8988T (cell line): ENCODE data around the gene FLT1.

ENCODE experiments used
- DNase-seq: peaks from one replicate; pipeline ENCODE4 v3.0.0; 2011

FLT1 gene

GRCh38 chr13:28421676-28422410 lies 73.1 kb downstream of the FLT1 start:
- DNase-seq = no peak

GRCh38 chr13:28420704-28421103 lies 74.2 kb downstream of the FLT1 start:
- DNase-seq = no peak

DNA sequence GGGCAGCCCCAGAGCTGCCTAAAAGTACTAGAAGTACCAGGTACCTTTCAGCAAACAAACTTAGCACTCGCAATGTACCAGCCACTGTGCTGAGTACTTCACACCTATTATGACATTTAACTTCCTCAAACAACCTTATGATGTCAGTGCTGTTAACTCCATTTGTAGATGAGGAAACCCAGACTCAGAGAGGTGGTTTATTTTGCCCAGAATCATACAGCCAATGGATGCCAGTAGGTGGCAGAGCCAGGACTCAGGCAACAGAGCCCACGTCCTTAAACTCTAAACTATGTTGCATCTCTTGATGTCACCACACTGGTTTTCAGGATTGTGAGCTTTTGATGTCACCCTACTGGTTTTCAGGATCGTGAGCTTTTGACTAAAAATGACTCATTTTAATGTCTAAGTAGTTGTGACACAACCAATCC lies 78.9 kb downstream of the FLT1 start:
- DNase-seq = no peak

GRCh38 chr13:28413999-28414398 lies 80.9 kb downstream of the FLT1 start:
- DNase-seq = no peak

GRCh38 chr13:28412981-28413380 lies 81.9 kb downstream of the FLT1 start:
- no peak for DNase-seq

DNA sequence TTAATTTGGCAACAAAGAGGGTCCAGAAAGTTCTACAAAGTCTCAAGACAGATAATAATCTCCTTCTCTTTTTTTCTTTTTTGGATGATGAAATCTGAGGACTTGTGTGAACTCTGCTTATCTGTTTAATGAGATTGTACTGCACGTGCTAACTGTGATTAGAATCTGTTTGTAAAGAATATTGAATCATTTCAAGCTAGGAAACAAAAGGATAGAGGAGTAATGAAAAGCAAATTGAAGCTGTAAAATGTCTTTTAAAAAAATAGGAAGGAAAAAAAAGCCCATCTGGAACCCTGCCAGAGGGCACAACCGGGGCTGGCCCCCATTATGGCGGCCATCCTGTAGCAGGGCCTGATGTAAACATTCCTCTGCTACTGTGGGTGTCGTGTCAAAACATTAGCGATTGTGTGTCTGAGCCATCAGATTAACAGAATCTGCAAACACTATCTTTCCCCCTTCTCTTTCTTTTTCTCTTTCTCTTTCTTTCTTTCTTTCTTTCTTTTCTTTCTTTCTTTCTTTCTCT lies 83.0 kb downstream of the FLT1 start:
- DNase-seq = no peak

GRCh38 chr13:28410096-28410495 lies 84.8 kb downstream of the FLT1 start:
- no peak for DNase-seq

GRCh38 chr13:28409648-28410047 lies 85.3 kb downstream of the FLT1 start:
- DNase-seq = no peak

- no peak for DNase-seq
Observed at GRCh38 chr13:28408863-28409262, 86.1 kb downstream of the FLT1 start.

DNA sequence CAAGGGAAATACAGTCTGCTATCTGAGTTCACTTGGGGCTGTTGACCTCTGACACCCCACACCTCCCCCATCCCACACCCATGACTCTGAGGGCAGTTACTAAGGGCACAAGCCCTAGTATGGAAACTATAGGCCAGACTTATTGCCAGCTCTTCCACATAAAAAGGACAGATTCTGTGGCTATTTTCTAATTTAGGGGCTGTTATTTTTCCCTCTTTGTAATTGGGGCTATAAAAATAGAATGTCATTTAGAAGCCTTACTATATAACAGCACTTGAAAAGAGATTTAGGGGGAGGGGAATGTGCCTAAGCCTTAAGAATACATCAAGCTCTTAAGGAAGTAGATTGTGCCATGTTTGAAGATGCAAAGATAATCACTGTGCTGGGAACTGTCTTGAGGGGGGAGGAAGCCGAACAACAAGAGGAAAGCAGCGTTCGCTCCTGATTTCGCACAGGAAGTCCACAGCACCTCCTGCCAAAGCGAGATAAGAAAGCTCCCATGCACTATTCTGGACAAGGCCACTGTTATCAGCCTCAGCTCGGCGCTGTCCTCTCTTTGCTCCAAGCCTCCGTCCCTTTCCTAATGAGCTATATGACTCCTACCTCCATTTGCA lies 86.6 kb downstream of the FLT1 start:
- DNase-seq = no peak

DNA sequence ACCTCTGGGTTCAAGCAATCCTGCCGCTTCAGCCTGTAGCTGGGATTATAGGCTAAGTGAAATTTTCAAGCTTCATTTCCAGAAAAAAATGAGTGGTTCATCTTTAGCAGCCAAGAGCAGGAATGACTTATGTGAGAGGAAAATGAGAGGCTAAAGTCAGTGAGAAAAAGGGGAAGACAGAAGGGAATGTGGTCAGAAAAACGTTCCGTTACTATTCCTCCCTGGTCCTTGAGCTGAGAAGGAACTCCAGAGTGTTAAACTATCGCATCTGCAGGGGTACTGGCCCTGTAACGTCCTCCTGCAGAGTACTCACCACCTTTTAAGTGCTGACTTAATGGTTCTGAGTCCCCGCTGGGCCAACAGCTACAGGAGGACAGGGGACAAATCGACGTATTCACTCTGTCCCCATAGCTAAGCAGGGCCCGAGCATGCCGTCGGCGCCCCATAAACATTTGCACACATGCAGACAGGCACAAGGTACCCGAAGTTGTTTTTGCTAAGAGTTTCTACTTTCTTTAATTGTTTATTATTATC lies 88.1 kb downstream of the FLT1 start:
- DNase-seq = no peak

- DNase-seq = no peak
Observed at GRCh38 chr13:28402057-28402381, 92.9 kb downstream of the FLT1 start.

- DNase-seq = no peak
Observed at GRCh38 chr13:28401303-28402056, 93.4 kb downstream of the FLT1 start.

DNA sequence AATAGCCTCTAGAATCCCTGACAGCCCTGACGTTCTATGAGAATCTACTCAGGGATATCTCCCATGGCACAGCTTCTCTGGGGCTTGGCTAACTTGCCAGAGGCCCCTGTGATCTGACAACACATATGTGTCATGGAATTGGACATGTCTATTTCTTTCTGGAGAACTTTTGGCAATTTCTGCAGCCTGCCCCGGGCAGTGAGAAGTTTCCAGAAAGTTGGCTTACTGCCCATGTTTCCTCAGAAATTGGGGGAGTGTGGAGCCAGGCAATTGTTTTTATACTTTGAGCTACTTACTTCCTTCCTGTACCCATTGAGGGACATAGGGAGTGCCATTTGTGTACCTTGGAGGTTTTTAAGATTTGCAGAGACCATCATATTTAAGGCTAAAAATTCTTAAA lies 98.9 kb downstream of the FLT1 start:
- no peak for DNase-seq

GRCh38 chr13:28394422-28394821 lies 100.5 kb downstream of the FLT1 start:
- no peak for DNase-seq

DNA sequence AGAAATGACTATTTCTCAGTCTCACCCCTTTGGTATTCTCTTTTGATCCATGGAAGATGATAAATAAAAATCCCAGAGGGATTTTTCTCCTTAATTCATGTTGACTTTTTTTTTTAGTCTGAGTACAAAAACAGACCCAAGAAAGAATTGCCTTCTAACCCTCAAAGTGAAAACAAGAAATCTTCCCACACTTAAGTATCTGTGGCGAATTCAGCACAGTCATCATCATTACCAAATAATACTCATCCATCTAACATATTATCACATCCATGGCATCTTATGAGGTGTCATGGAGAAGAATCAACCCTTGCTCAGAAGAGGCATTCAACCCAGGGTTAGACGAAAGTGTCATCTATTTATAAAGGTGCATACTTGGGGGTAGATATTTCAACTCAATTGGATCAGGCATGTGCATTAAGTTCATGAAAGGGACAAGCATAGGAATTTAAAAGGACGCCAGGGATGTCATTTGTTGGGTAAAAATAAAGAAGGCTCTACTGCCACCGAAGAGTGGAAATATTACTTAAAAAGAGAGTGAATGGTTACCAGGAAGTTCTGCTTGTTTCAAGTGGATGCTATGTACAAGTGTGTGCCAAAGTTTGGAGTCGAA lies 101.9 kb downstream of the FLT1 start:
- no peak for DNase-seq

GRCh38 chr13:28392428-28392827 lies 102.5 kb downstream of the FLT1 start:
- DNase-seq = no peak

DNA sequence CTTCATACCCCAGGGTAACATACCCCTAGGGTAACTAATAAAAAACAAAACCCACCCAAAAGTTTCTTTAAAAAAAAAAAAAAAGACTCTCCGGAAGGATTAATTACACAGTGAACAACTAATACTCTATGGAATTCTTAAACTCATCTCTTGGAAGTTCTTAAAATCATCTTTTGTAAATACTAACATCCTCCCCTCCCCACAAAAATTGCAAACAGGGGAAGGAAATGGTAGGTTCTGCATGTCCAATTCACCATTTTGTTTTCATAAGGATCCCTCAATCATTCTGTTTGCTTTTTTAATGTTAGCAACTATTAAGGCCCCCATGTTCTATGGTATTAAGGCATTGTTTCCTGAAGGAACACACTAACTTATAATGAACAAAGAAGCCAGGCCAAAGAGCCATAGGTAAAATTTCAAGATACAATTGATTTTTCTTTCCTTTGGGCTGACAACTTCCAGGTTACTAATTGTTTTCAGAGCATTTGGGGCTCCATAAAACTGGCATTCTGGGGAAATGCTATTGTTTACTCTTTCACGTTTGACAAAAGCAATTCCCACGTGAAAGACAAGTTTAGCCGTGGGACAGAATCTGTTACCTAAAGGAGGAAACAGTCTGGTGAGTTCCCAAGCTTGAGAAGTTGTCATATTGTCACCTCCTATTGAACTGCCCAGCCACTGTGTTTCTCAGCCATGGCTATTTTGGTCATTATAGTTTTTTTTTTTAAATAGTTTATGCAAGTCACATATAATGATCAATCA lies 107.0 kb downstream of the FLT1 start:
- DNase-seq = no peak

DNA sequence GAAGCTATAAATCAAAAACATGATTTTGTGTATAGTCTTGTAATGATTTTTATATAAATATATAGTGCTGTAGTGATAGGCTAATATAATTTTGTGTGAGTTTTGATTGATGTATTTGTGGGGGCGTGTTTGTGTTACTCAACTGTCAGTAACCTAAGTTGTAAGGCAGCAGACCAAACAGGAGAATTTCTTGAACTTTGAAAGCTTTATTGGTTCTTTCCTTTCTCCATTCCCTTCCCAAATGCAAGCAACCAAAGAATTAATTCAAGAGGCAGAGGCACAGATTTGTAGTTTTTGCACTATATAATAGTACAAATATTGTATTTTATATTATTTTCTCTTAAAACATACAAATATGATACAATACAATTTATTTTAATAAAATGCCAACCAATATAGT lies 109.6 kb downstream of the FLT1 start:
- DNase-seq = no peak

GRCh38 chr13:28384789-28385188 lies 110.1 kb downstream of the FLT1 start:
- DNase-seq = no peak

GRCh38 chr13:28380319-28380718 lies 114.6 kb downstream of the FLT1 start:
- no peak for DNase-seq

- no peak for DNase-seq
Observed at GRCh38 chr13:28379371-28380083, 115.4 kb downstream of the FLT1 start.
